ENCODE measurements around the gene CAV1. TPM values are rescaled to one million over a fixed set of nuclear protein-coding genes. Genes with fewer than 3 reads are reported as not detected.

CAV1 gene
- total RNA-seq = 1,559 and 1,629 TPM in 2 replicates

GRCh38 chr7:116524609-116525297 lies at the start of gene CAV1:
TSS of gene CAV1 (plus strand) at chr7:116525036. CDS start at chr7:116525063, 27 bp downstream.

DNA sequence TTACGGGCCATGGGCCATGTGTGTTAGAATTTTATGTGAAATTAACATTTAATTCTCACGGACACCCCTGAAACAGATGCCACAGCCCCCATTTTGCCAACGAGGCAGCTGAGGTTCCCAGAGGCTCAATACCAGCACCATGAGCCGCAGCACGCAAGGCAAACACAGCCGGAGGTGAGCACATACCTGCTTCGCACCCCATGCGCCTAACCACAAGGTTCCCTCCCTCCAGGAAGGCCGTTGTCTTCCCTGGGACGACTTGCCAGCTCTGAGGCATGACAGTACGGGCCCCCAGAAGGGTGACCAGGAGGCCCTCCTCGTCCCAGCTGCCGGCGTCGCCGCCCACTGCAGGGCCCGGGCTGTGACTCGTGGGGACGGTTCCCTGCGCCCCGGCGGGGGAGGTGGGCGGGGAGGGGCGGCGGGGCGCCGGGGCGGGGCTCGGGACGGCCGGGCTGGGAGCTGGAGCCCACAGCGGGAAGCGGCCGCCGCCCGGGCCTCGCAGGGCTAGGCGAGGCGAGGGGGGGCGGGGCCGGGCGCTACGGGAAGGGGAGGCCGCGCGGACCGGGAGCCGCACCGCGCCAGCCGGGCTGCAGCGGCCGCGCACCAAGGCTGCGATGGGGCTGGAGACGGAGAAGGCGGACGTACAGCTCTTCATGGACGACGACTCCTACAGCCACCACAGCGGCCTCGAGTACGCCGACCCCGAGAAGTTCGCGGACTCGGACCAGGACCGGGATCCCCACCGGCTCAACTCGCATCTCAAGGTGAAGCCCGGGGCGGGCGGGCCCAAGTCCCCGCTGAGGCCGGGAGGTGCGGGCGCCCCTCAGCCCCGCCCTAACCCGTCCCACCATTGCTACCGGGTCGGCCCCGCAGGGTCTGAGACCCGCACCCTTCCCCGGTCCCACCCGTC lies 25.4 kb upstream of the CAV1 start, which contains the start of gene CAV2:
CAV2 (plus strand) TSS at position 571 of the 910 bp plus-strand sequence; CDS start at position 615, 44 bp downstream.

Other genes with a start within 250 kb of the CAV1 start
- 149 and 215 TPM in 2 replicates for gene CAV2, start 25.3 kb upstream of the CAV1 start, total RNA-seq
- 61.1 and 63.3 TPM in 2 replicates for gene MET, start 147.2 kb downstream of the CAV1 start, total RNA-seq